Fibroblast of lung (primary cell): ENCODE data around the gene NTNG1.

ENCODE experiments used
- EZH2 ChIP-seq: IDR thresholded peaks from 2 replicates; pipeline ENCODE4 v1.5.1; 2012; ENCODE audit warnings: low read length, control low read depth, mild to moderate bottlenecking; ENCODE audit errors: missing control alignments
- TF ChIP-seq, protein P1 (sequence below), 2 donors: IDR thresholded peaks in 1 of 2; conservative IDR thresholded peaks in 1 of 2; 1 replicate in 1 of 2; 2 replicates in 1 of 2; pipeline ENCODE4 v1.5.1; 2011 to 2012; ENCODE audit warnings: low read length in 2 of 2, control low read depth in 1 of 2, inconsistent platforms in 1 of 2, low read depth in 1 of 2, mild to moderate bottlenecking in 1 of 2

DNA sequence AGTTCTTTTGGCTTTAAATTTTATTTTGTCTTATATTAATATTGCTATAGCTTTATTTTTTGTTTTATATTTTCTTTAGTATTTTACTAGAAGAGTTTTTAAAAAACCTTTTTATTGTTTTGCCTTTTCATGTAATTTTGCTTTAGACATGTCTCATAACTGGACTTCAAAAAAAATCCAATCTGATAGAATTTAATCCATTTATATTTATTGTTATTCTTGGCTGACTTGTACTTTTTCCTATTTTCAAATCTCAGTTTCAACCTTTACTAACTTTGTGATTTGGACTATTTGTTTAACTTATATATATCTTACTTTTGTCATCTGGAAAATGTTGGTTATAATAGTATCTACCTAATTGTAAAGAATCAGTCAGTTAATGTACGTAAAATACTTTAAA is 61.2 kb downstream of the NTNG1 start:
- TF ChIP-seq, protein P1, sequence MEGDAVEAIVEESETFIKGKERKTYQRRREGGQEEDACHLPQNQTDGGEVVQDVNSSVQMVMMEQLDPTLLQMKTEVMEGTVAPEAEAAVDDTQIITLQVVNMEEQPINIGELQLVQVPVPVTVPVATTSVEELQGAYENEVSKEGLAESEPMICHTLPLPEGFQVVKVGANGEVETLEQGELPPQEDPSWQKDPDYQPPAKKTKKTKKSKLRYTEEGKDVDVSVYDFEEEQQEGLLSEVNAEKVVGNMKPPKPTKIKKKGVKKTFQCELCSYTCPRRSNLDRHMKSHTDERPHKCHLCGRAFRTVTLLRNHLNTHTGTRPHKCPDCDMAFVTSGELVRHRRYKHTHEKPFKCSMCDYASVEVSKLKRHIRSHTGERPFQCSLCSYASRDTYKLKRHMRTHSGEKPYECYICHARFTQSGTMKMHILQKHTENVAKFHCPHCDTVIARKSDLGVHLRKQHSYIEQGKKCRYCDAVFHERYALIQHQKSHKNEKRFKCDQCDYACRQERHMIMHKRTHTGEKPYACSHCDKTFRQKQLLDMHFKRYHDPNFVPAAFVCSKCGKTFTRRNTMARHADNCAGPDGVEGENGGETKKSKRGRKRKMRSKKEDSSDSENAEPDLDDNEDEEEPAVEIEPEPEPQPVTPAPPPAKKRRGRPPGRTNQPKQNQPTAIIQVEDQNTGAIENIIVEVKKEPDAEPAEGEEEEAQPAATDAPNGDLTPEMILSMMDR (conservative IDR thresholded peaks at IDR 0.05 in 1 of 2, IDR thresholded peaks at IDR 0.05 in 1 of 2; ENCODE audit: low read depth in 1 of 2, low read length in 2 of 2), result no peak
- TF ChIP-seq EZH2, result no peak
